ENCODE measurements around the gene FGF12. TPM values are rescaled to one million over a fixed set of nuclear protein-coding genes. Genes with fewer than 3 reads are reported as not detected.

FGF12 gene
- total RNA-seq, 1 experiment from 2014 or later = 0.09 TPM

- ChIA-PET POLR2A (no interaction called here), CTCF (interaction anchor here (1.0 kb wide), 1 partner anchor 9 kb away, joined by 3 read pairs; no protein-coding TSS in a partner anchor)
- TF ChIP-seq CTCF (IDR thresholded peaks at IDR 0.05; ENCODE audit: unreplicated experiment) = no peak
- intact Hi-C loops (cut with micrococcal nuclease) = no loop called here
- Mint-ChIP-seq H3K27me3 (ENCODE audit: insufficient read depth, unreplicated experiment) (peaks cover 58% of the 10 kb centered on the region), H3K27ac (ENCODE audit: low read depth, unreplicated experiment) (no peak overlapping the region), H3K4me3 (ENCODE audit: unreplicated experiment) (no peak overlapping the region), H3K4me1 (ENCODE audit: insufficient read depth, unreplicated experiment) (no peaks in the 10 kb centered on the region), H3K36me3 (ENCODE audit: insufficient read depth, unreplicated experiment) (no peaks in the 10 kb centered on the region), H3K9me3 (ENCODE audit: unreplicated experiment) (no peaks in the 10 kb centered on the region)
- DNase-seq (ENCODE audit: unreplicated experiment) = no peak
- BruUV-seq (replicated peaks) = no TSS peak
Observed at GRCh38 chr3:192299921-192300320, 427.4 kb downstream of the FGF12 start.

GRCh38 chr3:192296845-192297244 is 430.5 kb downstream of the FGF12 start:
- POLR2A ChIA-PET = no interaction called here
- Mint-ChIP-seq H3K27me3 (ENCODE audit: insufficient read depth, unreplicated experiment) (peaks cover 59% of the 10 kb centered on the region), H3K4me3 (ENCODE audit: unreplicated experiment) (no peak overlapping the region), H3K36me3 (ENCODE audit: insufficient read depth, unreplicated experiment) (no peaks in the 10 kb centered on the region), H3K9me3 (ENCODE audit: unreplicated experiment) (no peaks in the 10 kb centered on the region), H3K27ac (ENCODE audit: low read depth, unreplicated experiment) (no peak overlapping the region), H3K4me1 (ENCODE audit: insufficient read depth, unreplicated experiment) (no peaks in the 10 kb centered on the region)
- TF ChIP-seq CTCF (IDR thresholded peaks at IDR 0.05; ENCODE audit: unreplicated experiment) = no peak
- DNase-seq (ENCODE audit: unreplicated experiment) = no peak
- no TSS peak for BruUV-seq (replicated peaks)
- intact Hi-C loops (cut with micrococcal nuclease) = no loop called here
- CTCF ChIA-PET = no interaction called here

GRCh38 chr3:192284443-192285072 is 442.8 kb downstream of the FGF12 start:
- H3K36me3 Mint-ChIP-seq (ENCODE audit: insufficient read depth, unreplicated experiment) = no peaks in the 10 kb centered on the region
- no peak for DNase-seq (ENCODE audit: unreplicated experiment)
- peaks cover 53% of the 10 kb centered on the region for H3K27me3 Mint-ChIP-seq (ENCODE audit: insufficient read depth, unreplicated experiment)
- BruUV-seq (replicated peaks) = no TSS peak
- no peak overlapping the region for H3K27ac Mint-ChIP-seq (ENCODE audit: low read depth, unreplicated experiment)
- ChIA-PET POLR2A (interaction anchor here (1.0 kb wide), 1 partner anchor 14 kb away, joined by 3 read pairs; no protein-coding TSS in a partner anchor), CTCF (interaction anchor here (1.0 kb wide), 2 partner anchors 121 to 139 kb away, joined by 3 read pairs; no protein-coding TSS in a partner anchor)
- TF ChIP-seq CTCF (IDR thresholded peaks at IDR 0.05; ENCODE audit: unreplicated experiment) = no peak
- no peak overlapping the region for H3K4me3 Mint-ChIP-seq (ENCODE audit: unreplicated experiment)
- no peaks in the 10 kb centered on the region for H3K9me3 Mint-ChIP-seq (ENCODE audit: unreplicated experiment)
- intact Hi-C loops (cut with micrococcal nuclease) = no loop called here
- H3K4me1 Mint-ChIP-seq (ENCODE audit: insufficient read depth, unreplicated experiment) = no peaks in the 10 kb centered on the region

- TF ChIP-seq CTCF (IDR thresholded peaks at IDR 0.05; ENCODE audit: unreplicated experiment) = no peak
- intact Hi-C loops (cut with micrococcal nuclease) = no loop called here
- DNase-seq (ENCODE audit: unreplicated experiment) = no peak
- POLR2A ChIA-PET = no interaction called here
- H3K4me1 Mint-ChIP-seq (ENCODE audit: insufficient read depth, unreplicated experiment) = no peaks in the 10 kb centered on the region
- H3K9me3 Mint-ChIP-seq (ENCODE audit: unreplicated experiment) = no peaks in the 10 kb centered on the region
- H3K36me3 Mint-ChIP-seq (ENCODE audit: insufficient read depth, unreplicated experiment) = no peaks in the 10 kb centered on the region
- no peak overlapping the region for H3K4me3 Mint-ChIP-seq (ENCODE audit: unreplicated experiment)
- peaks cover 44% of the 10 kb centered on the region for H3K27me3 Mint-ChIP-seq (ENCODE audit: insufficient read depth, unreplicated experiment)
- H3K27ac Mint-ChIP-seq (ENCODE audit: low read depth, unreplicated experiment) = no peak overlapping the region
- CTCF ChIA-PET = interaction anchor here (1.1 kb wide), 1 partner anchor 141 kb away, joined by 3 read pairs; no protein-coding TSS in a partner anchor
- BruUV-seq (replicated peaks) = no TSS peak
Observed at GRCh38 chr3:192281207-192281880, 446.0 kb downstream of the FGF12 start.

Measured in MCF 10A (cell line).